GM18520 (cell line): ENCODE measurements around the gene ARID3B.

Source experiments
- ATAC-seq: cut with Tn5 transposase; IDR thresholded peaks from one replicate; pipeline ENCODE4 v1.9.1; 2021; ENCODE audit not compliant: unreplicated experiment

ARID3B gene

DNA sequence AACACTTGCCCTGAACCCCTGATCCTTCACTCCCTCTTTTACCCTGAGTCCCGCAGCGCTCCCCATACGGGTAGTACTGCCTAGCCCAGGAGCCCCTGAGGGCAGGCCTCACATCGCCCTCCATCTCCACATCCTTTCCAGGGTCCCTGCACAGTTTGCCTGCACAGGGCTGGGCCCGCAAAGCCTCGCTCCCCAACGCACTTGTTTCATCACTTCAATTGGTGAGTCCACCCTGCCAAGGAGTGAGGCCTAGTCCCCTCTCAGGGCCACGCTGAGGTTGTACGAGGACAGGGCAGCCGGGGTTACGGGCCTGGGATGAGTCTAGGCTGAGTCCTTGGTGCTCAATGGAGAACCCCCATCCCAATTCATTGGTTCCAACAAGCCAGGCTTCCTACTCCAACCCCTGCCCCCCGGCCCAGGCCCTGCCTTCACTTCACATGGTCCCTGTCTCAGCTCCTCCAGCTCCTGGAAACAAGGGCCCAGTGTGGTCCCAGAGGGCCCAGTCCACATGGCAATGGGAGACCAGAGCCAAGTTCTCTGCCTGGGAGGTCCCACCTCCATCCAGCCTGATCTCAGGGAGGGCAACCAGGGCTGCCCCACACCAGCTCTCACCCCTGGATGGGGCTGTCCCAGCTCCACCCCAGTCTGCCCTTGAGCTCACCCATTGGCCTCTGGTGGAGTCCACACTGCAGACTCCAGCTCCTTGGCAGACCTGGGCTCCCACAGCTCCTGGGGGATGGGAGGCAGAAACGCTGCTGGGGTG lies 62.2 kb downstream of the ARID3B start:
- no peak for ATAC-seq

DNA sequence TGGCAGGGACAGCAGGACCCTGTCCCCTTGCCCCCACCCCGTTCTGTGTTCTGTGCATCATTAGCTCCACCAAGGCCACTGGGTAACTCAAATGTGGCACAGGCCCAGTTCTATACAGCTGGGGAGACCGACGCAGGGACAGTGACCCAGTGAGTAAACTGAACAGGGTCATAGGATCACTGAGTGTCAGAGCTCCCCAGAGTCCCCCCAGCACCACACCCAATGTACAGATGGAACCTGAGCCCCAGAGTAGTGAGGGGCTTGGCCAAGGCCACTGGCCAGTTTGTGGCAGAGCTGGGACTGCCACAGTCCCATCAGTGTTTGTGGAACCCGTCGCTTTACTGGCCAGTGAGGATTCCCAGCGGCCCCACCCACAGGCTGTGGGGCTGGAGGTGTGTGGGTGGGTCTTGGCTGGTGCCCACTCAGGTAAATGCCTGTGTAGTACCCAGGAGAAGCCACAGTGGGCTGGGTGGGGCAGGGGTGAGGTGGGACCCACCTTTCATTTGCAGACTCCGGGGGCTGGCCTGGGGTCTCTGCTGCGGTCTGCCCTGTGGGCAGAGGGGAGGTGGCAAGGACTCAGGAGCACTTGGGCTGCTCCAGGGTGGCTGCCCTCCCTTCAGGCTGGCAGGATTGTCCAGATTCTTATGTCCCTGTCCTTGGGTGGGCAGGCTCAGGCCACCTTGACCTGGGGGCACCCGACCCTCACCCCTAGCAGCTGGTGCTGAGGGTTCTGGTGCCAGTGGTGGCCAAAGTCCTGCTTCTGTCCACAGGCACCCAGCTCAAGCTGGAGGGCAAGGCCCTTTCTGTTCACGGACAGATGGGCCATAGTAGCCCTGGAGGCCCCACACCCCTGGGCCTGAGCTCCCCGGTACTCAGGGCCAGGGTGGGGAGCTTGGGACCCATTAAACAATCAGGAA lies 63.0 kb downstream of the ARID3B start:
- ATAC-seq, result no peak

DNA sequence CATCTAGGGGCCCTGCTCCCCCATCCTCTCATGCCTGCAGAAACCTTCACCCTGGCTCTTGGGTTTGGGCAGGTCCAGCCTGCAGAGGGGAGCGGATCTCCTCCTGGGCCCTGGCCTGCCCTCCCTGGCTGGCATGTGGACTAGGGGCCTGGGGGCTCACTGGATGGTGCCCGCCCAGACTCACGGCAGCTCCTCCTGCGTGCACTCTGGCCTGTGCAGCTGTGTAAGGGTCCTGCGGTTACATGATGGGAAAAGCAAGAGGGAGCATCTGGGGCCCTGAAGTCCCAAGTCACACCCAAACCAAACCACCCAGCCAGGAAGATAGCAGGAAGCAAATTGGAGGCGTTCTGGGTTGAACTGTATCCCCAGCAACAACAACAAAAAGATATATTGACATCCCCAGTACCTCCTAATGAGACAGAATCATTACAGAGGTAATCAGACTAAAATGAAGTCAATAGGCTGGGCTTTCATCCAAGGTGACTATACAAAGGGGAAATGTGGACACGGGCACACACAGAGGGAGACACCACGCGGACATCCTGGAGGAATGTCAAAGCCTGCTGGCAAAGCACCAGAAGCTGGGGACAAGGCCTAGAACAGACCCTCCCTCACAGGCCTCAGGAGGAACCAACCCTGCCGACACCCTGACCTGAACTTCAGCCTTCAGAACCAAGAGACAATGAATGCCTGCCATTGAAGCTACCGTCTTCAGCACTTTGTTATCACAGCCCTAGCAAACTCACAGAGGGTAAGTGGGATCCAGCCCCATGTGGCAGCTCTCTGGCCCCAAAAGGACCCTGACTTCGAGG lies 64.2 kb downstream of the ARID3B start:
- no peak for ATAC-seq

DNA sequence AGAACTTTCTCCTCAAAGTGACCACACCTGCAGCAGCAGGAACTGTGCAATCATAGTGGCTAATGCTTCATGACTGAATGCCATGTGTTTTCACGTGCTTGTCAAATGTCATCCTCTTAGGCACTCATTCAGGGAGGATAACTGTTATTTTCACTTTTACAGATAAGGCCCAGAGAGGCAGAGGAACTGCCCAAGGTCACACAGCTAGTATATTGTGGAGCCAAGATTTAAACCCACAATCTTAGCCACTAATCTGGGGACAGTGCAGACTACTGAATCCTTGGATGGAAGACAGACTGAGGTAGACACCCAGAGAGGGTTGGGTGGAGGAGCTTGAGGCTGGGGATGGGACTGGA lies 64.8 kb downstream of the ARID3B start:
- no peak for ATAC-seq

DNA sequence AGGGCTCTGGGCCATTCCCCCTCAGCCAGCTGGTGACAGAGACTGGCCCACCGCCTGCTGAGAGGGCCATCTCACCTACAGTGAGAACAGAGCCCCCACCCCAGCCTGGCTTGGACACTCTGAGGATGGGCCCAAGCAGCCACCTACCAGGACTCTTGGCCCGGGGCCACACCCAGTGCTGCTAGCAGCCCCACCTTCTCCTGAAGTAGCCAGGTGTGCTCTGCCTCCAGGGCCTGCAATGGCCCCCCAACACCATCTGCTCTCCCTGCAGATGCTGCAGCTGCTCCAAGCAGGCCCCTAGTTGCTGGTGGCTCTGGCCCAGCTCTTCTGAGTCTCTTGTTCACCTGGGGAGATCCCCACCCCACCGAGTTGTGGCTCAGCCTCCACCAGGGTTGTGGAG lies 67.8 kb downstream of the ARID3B start:
- ATAC-seq, result no peak

DNA sequence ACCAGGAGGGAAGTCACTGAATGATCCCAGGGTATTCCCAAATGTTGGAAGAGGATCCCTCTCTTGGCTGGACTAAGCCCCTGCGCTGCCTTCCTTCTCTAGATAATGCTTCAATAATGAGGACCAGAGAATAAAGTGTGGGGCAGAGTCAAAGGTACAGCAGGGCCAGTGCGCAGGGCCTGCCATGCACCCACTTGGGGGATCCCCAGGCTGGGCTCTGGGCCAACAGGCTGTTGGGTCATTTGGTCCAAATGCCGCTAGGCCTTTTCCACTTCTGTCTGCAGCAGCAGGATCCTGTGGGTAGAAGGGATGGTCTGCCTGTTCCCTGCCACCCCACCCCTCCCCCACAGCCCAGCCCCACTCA lies 68.9 kb downstream of the ARID3B start:
- no peak for ATAC-seq

DNA sequence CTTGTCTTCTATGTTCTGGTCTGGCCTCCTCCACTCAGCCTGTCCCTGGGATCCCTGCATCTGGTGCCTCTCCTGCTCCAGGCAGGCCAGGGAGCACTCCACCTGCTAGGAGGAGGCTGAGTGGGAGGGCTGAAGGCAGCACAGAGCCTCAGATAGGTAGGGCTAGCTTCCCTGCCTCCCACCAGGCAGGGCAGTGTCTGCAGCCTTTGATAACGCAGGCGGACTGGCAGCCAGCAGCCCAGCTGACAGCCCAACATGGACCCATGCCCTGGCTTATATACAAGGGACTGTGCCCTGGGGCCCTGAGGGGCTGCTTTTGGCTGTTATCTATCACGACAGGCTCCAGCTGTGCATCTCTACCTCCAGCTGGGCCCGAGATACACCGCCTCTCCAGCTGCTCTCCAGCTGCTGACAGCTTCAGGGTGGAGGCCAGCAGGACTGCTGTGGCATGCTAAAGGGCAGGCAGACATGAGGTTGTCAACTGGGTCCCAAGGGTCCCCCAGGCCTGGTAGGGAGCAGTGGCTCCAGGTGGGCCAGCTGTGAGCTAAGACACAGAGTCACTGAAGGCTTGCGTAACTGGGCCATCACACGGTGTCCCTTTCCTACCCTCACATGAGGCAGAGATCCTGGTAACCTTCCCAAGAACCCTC lies 69.4 kb downstream of the ARID3B start:
- no peak for ATAC-seq

DNA sequence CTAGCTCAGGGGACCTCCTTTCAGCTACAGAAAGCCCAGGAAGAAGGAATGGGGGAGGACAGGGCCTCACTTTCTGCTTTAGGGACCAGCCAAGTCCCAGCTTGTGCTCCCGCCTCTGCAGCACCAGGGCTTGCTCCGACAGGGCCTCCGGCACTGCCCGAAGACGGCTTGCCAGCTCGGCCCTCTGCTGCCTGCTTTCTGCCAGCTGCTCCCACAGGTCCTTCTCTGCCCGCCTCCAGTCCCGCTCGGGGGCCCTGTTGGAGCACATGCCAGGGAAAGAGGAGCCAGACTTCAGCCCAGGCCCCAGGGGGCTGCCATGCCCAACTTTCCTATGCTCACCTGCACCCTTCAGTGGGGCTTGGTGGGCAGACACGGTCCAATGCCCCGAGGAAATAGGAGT lies 70.3 kb downstream of the ARID3B start:
- no peak for ATAC-seq

DNA sequence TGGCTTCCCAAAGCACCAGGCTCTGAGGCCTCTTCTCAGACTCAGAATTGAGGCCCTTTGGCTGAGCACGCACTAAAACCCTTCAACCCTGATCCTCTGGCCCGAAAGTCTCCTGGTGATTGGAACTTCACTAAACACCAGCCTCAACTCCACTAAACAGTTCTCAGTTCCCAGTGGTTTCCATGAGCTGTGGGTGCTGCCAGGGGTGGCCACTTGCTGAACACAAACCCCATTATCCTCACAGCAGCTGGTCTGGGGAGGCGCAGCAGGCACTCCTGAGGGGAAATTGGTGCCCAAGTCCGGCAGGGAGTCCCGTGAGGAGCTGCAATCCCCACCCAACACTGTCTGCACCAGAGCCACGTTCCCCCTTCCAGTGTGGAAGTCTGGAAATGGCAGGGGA lies 70.8 kb downstream of the ARID3B start:
- ATAC-seq, result no peak

DNA sequence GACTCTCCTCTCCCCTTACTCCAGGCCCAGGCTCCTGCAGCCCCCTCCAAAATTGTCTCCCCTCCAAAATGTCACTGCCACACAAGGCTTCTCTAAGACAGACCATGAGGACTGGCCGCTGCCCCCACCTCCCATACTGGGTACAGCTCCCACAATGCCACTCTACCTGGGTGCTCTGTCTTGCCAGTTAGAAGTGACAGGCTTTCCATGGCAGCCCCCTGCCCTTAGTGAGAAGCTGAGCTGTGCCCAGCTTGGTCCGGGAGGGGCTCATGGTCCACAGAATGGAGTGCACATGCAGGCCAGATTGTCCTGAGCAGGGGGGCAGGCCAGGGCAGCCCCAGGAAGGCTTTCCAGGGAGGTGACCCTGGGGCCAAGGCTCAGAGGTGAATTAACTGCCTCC lies 71.7 kb downstream of the ARID3B start:
- no peak for ATAC-seq

DNA sequence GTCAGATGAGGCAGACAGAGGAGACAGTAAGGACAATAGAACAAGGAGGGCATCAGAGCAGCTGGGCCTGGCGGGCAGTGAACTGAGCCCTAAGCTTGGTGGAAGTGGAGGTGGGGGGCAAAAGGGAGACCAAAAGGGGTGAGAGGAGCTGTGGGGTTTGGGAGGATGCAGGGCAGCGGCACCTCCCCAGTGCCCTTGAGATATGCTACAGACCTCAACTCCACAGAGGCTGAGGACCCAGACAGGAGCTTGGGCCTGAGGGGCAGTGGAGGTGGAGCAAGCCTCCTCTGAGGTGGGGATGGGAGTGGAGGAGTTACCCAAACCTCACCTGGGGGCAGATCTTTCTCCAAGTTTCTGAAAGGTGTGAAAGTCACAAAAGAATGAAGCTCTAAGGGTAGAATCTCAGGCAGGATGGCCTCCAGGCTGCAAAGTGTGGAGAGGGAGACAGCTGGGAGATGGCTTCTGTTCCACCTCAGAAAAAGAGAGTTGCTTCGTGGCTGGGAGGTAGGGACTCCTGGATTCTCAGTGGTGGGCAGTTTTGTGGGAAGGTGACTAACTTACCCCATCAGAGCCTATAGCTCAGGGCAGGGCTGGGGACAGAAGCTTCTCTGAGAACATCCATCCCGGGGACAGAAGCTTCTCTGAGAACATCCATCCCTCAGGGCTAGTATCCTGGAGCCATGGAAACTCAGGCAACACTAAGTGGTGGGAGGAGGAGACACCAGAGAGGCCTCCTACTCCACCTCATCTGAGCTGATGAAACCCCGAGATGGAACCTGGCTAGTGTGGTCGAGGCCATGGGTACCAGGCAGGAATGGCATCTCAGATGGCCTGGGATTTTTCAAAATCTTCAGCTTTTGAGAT lies 72.3 kb downstream of the ARID3B start:
- ATAC-seq, result no peak

DNA sequence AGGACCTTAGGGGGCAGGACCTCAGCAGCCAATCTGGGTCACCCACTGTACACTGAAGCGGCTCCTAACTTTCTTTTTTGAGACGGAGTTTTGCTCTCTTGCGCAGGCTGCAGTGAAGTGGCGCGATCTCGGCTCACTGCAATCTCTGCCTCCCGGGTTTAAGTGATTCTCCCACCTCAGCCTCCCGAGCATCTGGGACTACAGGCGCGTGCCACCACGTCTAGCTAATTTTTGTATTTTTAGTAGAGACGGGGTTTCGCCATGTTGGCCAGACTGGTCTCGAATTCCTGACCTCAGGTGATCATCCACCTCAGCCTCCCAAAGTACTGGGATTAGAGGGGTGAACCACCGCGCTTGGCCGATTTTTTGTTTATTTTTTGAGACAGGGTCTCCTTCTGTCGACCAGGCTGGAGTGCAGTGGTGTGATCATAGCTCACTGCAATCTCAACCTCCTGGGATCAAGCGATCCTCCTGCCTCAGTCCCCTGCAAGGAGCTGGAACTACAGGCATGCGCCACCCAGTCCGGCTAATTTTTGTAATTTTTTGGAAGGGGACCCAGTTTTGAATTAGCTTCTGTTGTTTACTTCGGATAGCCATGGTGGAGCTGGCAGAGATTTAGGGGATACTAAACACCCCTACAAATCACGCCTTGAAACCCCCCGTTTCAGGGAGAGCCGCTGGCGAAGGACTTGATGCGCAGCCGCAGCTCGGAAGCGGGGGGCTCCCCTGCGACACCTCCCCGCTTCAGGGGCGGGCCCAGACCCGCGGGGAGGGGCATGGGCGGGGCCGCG lies 73.1 kb downstream of the ARID3B start:
- no peak for ATAC-seq

DNA sequence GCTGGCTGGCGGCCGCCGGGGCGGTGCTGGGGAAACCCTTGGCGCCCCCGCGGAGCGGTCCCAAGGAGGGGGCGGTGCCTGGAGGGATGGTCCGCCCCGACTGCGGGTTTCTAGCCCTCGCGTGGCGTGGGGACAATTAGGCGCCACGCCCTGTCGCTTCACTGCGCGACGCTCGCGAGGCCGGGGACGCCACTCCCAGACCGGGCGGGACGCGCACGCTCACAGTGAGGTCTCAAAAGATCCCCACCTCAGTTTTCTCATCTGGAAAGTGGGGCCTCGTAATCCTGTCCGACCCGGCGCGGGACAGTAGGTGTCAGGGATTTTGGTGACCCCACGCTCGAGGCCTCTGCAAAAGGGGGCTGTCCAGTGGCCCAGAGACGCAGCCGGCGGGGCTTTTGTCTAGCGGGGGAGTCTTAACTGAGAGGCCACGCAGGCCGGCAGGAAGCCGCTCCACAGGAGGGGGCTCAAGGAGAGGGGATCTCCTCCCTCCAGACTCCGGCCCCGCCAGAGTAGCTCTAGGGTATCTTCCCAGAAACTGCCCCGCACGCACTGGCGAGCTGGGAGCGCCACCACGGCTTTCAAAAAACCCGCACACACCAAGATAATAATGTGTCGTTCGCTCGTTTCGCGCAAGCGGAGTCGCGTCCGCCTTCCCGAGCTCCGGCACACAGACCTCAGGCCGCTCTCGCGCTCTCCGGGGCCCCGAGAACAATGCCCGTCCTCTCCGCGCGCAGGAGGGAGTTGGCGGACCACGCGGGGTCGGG lies 73.9 kb downstream of the ARID3B start:
- peak; percentile 45 for ATAC-seq

DNA sequence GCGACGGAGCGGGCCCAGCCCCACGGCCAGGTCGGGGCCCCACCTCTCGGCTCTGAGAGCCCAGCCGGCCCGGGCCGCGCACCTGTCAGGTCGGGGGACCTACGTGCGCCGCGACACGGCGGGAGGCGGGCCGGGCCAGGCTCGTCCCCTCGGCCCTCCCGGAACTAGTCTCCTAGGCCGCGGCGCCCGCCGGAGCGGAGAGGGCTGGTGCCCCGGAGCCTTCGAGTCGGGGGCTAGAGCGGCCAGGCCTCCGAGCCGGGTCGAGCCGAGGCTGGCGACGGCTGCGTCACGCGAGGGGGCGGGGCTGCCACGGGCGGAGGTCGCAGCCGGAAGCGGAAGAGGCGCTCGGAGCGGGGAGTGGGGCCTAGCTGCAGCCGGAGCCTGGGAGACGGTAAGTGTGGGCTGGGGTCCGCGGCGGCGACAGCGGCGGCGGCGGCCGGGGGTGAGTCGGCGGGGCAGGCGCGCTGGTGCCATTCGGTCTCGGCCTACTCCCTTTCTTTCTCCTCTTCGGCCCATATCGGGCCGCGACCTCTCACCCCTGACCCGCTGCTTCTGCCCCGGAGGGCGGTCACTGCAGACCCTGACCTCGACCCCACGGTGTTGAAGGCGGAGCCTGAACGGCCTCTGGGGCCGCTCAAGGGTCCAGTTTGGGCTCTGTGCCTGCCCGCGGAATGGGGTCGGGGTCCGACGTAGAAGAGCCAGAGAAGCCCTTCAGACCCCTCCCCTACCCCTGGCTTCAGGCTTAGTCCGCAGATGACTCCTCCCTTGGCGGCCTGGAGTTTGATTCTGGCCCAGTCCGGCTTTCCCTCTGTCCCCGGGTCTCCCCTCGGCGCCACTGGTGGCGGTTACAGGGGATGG lies 74.7 kb downstream of the ARID3B start, which contains the start of gene CLK3:
Gene CLK3, plus strand, starts transcription at position 329 of the 858 bp plus-strand sequence. CDS start 3,361 bp downstream, outside the sequence.
- peak; percentile 71 for ATAC-seq

DNA sequence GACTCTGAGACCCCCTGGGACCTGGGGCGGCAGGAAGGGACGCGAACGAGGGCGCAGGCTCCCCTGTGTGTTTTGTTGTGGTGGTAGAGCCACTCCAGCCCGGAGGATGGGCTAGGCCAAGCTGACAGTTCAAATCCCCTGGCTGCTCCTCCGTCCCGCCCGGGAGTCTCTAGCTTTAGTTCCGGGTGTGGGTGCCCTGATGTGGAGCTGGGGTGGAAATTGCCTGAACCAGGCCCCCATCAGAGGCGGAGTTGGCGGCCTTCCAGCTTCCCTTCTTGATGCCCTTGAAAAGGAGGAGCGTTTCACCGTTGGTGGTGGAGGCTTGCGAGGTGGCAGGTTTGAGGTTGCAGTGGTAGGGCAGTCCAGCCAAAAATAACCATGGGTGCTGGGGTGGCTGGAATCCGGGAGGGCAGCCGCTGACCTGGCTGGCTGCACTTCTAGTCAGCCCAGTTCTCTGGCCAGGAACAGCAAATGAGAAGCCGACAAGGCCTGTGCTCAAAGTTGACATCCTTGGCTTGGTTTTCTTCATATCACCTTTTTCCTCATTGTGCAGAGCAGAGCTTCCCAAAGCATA lies 75.4 kb downstream of the ARID3B start:
- ATAC-seq, result no peak

DNA sequence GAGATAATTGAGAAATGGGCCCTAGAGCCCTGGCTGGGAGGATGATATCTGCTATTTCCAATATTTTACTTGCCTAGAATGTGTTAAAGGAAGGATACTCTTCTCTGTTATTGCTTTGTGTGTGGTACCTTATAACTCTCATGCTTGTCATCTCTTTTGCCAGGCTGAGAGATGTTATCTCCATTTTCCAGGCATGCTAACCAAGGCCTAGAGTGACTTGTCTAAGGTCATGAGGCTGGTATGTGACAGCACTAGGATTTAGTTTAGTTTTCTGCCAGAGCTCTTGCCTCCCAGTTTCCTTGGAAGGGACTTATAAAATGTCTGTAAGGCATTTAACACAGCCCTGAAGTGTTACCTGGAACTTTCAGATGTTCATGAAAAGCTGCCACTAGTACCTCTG lies 76.0 kb downstream of the ARID3B start:
- no peak for ATAC-seq
